Lower lobe of right lung (tissue), 2 donors: ENCODE data around the gene MAFG. TPM values are rescaled to one million over a fixed set of nuclear protein-coding genes. Genes with fewer than 3 reads are reported as not detected.
A peak's percentile ranks its signal among the peaks of the same experiment; 100 is the strongest.

Experiments
- ATAC-seq, 2 donors: fragments of 200-7000 bp; cut with Tn5 transposase; one replicate each; pipeline ENCODE4 v1.9.1; 2020 to 2022; ENCODE audit warnings: mild to moderate bottlenecking in 2 of 2, moderate library complexity in 2 of 2
- DNase-seq: peaks from one replicate; pipeline ENCODE4 v3.0.0-alpha.2; 2020
- H3K27ac ChIP-seq: fragments of 200-600 bp; one replicate; pipeline ENCODE4 v1.8.0; 2022
- H3K27me3 ChIP-seq: fragments of 200-600 bp; one replicate; pipeline ENCODE4 v1.8.0; 2022; ENCODE audit warnings: low read depth
- H3K36me3 ChIP-seq: fragments of 200-600 bp; one replicate; pipeline ENCODE4 v1.8.0; 2022; ENCODE audit warnings: mild to moderate bottlenecking
- H3K4me1 ChIP-seq: fragments of 200-600 bp; one replicate; pipeline ENCODE4 v1.8.0; 2022
- H3K4me3 ChIP-seq: fragments of 200-600 bp; one replicate; pipeline ENCODE4 v1.8.0; 2022; ENCODE audit warnings: mild to moderate bottlenecking
- H3K9me3 ChIP-seq: fragments of 200-600 bp; one replicate; pipeline ENCODE4 v1.8.0; 2022
- intact Hi-C: fragments of 100-400 bp; cut with DNase I; formaldehyde crosslinking; loops from one replicate; pipeline ENCODE4 v1.11.0; 2022
- total RNA-seq: library from RNA; stranded (reverse); fragmentation: NEBNext Ultra II Directional; extraction: Animal tissue kit (Norgen Biotek cat#: 25700); gene quantifications from one replicate; pipeline ENCODE4 v1.2.1, GENCODE V29; 2021
- TF ChIP-seq, protein P1 (sequence below): fragments of 200-600 bp; IDR thresholded peaks from one replicate; pipeline ENCODE4 v1.8.0; 2022; ENCODE audit warnings: antibody characterized with exemption, mild to moderate bottlenecking
- donor health status: DM: no; HTN: yes; CAD: no; lungs with severe emphysema.

Gene MAFG
- total RNA-seq, 1 donor from 2014 or later: 30.7 TPM

- peaks cover 14% of the 10 kb centered on the region for H3K4me1 ChIP-seq
- no peaks in the 10 kb centered on the region for H3K9me3 ChIP-seq
- intact Hi-C loops: no loop called here
- no peak for DNase-seq
- no peak overlapping the region for H3K27ac ChIP-seq
- no peak overlapping the region for H3K4me3 ChIP-seq
- no peaks in the 10 kb centered on the region for H3K27me3 ChIP-seq
- ATAC-seq: no peak
- peaks cover 69% of the 10 kb centered on the region for H3K36me3 ChIP-seq
- TF ChIP-seq, protein P1, sequence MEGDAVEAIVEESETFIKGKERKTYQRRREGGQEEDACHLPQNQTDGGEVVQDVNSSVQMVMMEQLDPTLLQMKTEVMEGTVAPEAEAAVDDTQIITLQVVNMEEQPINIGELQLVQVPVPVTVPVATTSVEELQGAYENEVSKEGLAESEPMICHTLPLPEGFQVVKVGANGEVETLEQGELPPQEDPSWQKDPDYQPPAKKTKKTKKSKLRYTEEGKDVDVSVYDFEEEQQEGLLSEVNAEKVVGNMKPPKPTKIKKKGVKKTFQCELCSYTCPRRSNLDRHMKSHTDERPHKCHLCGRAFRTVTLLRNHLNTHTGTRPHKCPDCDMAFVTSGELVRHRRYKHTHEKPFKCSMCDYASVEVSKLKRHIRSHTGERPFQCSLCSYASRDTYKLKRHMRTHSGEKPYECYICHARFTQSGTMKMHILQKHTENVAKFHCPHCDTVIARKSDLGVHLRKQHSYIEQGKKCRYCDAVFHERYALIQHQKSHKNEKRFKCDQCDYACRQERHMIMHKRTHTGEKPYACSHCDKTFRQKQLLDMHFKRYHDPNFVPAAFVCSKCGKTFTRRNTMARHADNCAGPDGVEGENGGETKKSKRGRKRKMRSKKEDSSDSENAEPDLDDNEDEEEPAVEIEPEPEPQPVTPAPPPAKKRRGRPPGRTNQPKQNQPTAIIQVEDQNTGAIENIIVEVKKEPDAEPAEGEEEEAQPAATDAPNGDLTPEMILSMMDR: no peak
Measured at GRCh38 chr17:81895400-81895799, 32.1 kb downstream of the MAFG start.

- Histone ChIP-seq H3K36me3 (peaks cover 69% of the 10 kb centered on the region), H3K4me3 (peak overlapping the region; percentile 73), H3K4me1 (peaks cover 27% of the 10 kb centered on the region), H3K27me3 (no peaks in the 10 kb centered on the region), H3K27ac (peak overlapping the region; percentile 85), H3K9me3 (no peaks in the 10 kb centered on the region)
- no peak for ATAC-seq
- intact Hi-C loops: no loop called here
- TF ChIP-seq, protein P1: no peak
- DNase-seq: no peak
Measured at GRCh38 chr17:81891303-81891552, 36.3 kb downstream of the MAFG start.

GRCh38 chr17:81890447-81891302, 36.9 kb downstream of the MAFG start:
- peak overlapping the region; percentile 73 for H3K4me3 ChIP-seq
- no peak for DNase-seq
- ATAC-seq: peak in 1 of 2 donors; percentile 1
- H3K9me3 ChIP-seq: no peaks in the 10 kb centered on the region
- H3K36me3 ChIP-seq: peaks cover 69% of the 10 kb centered on the region
- H3K27ac ChIP-seq: peak overlapping the region; percentile 85
- TF ChIP-seq, protein P1: no peak
- H3K4me1 ChIP-seq: peaks cover 27% of the 10 kb centered on the region
- intact Hi-C loops: no loop called here
- H3K27me3 ChIP-seq: no peaks in the 10 kb centered on the region

- H3K27ac ChIP-seq: no peak overlapping the region
- peaks cover 69% of the 10 kb centered on the region for H3K36me3 ChIP-seq
- ATAC-seq (no peak), DNase-seq (no peak)
- no peaks in the 10 kb centered on the region for H3K27me3 ChIP-seq
- intact Hi-C loops: no loop called here
- no peak overlapping the region for H3K4me3 ChIP-seq
- H3K9me3 ChIP-seq: no peaks in the 10 kb centered on the region
- TF ChIP-seq, protein P1: no peak
- H3K4me1 ChIP-seq: peaks cover 27% of the 10 kb centered on the region
Measured at GRCh38 chr17:81889602-81890001, 37.9 kb downstream of the MAFG start.

- Histone ChIP-seq H3K27me3 (no peaks in the 10 kb centered on the region), H3K4me1 (peaks cover 27% of the 10 kb centered on the region), H3K36me3 (peaks cover 69% of the 10 kb centered on the region), H3K27ac (no peak overlapping the region), H3K9me3 (no peaks in the 10 kb centered on the region), H3K4me3 (no peak overlapping the region)
- DNase-seq: no peak
- ATAC-seq: no peak
- intact Hi-C loops: no loop called here
- TF ChIP-seq, protein P1: no peak
Measured at GRCh38 chr17:81888988-81889595, 38.4 kb downstream of the MAFG start.
